ENCODE measurements around the gene PRR18. TPM values are rescaled to one million over a fixed set of nuclear protein-coding genes. Genes with fewer than 3 reads are reported as not detected.

Gene PRR18
- total RNA-seq, 1 experiment from 2014 or later, result not detected

DNA sequence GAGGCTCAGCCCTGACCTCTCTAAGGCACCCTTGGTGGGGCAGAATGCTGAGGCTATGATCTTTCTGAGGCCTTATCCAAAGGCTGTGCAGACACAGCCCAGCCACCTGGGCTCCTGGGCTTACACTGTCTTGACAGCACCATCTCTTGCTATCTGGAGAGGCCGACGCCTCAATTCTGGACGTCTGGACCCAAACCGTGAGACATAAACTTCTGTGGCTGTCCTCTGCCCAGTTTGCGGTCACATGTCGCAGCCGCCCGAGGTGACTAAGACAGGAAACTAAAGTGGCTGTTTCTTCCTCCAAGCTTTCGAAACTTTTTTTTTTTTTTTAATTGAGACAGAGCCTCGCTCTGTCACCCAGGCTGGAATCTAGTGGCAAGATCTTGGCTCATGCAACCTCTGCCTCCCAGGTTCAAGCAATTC lies 49.3 kb downstream of the PRR18 start:
- H3K4me3 ChIP-seq (ENCODE audit: low read length), result no peak overlapping the region
- no peaks in the 10 kb centered on the region for H3K79me2 ChIP-seq (ENCODE audit: low read length)
- H3K9me3 ChIP-seq (ENCODE audit: low read length), result no peaks in the 10 kb centered on the region
- H3K9ac ChIP-seq (ENCODE audit: low read length), result no peak overlapping the region
- H3K4me1 ChIP-seq (ENCODE audit: low read length), result peaks cover 3% of the 10 kb centered on the region
- no peak overlapping the region for H2AFZ ChIP-seq (ENCODE audit: low read length)
- no peak for DNase-seq
- H3K4me2 ChIP-seq (ENCODE audit: low read depth, low read length, poor library complexity, severe bottlenecking), result no peak overlapping the region
- no peaks in the 10 kb centered on the region for H3K36me3 ChIP-seq (ENCODE audit: insufficient read depth, low read length)
- no peaks in the 10 kb centered on the region for H4K20me1 ChIP-seq (ENCODE audit: insufficient read depth, low read depth, low read length)
- no peaks in the 10 kb centered on the region for H3K27me3 ChIP-seq (ENCODE audit: low read length)
- no peak overlapping the region for H3K27ac ChIP-seq (ENCODE audit: low read length)
- H3K9me2 ChIP-seq (replicated peaks; ENCODE audit: insufficient read depth, low read length), result no peaks in the 10 kb centered on the region

DNA sequence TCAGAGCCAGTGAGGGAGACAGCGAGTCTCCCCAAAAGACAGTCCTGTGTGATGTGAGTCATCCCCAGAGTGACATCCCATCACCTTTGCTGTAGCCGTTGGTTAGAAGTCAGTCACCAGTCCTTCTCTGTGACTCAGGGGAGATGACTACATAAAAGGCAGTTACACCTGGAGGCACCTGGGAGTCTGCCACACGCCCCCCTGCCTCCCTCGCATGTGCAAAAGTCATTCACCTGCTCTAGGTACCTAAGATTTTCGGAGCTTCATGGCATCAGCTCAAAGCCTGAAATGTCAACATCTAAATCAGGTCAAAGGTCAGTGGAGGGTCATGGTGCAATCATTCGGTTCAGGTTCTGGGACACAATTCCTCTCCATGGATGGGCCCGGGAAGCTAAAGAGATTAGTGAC lies 50.3 kb downstream of the PRR18 start:
- H3K4me3 ChIP-seq (ENCODE audit: low read length), result no peak overlapping the region
- no peak overlapping the region for H3K27ac ChIP-seq (ENCODE audit: low read length)
- no peaks in the 10 kb centered on the region for H3K36me3 ChIP-seq (ENCODE audit: insufficient read depth, low read length)
- no peak overlapping the region for H3K9ac ChIP-seq (ENCODE audit: low read length)
- no peak overlapping the region for H2AFZ ChIP-seq (ENCODE audit: low read length)
- H3K4me2 ChIP-seq (ENCODE audit: low read depth, low read length, poor library complexity, severe bottlenecking), result no peak overlapping the region
- no peaks in the 10 kb centered on the region for H4K20me1 ChIP-seq (ENCODE audit: insufficient read depth, low read depth, low read length)
- no peaks in the 10 kb centered on the region for H3K27me3 ChIP-seq (ENCODE audit: low read length)
- H3K79me2 ChIP-seq (ENCODE audit: low read length), result no peaks in the 10 kb centered on the region
- H3K4me1 ChIP-seq (ENCODE audit: low read length), result peaks cover 8% of the 10 kb centered on the region
- no peaks in the 10 kb centered on the region for H3K9me2 ChIP-seq (replicated peaks; ENCODE audit: insufficient read depth, low read length)
- H3K9me3 ChIP-seq (ENCODE audit: low read length), result no peaks in the 10 kb centered on the region
- DNase-seq, result no peak

Other genes with a start within 250 kb of the PRR18 start
- 11.3 and 12.2 TPM in 2 replicates for gene TBXT, start 140.5 kb downstream of the PRR18 start, total RNA-seq (2014; rRNA removed; shearing (Covaris generic); ENCODE audit: low replicate concordance)
- 71.6 and 119 TPM in 2 replicates for gene SFT2D1, start 34.2 kb upstream of the PRR18 start, total RNA-seq (2014; rRNA removed; shearing (Covaris generic); ENCODE audit: low replicate concordance)
- gene MPC1, start 74.5 kb upstream of the PRR18 start, total RNA-seq (2014; rRNA removed; shearing (Covaris generic); ENCODE audit: low replicate concordance), result 62.7 and 109 TPM in 2 replicates